Epidermal melanocyte (primary cell): ENCODE measurements around the gene ZC3H18.

Source experiments
- DNase-seq: peaks from one replicate; pipeline ENCODE4 v3.0.0; 2011; ENCODE audit warnings: low spot score; ENCODE audit not compliant: insufficient read length

ZC3H18 gene

GRCh38 chr16:88549671-88550245 is 20.4 kb upstream of the ZC3H18 start:
- DNase-seq, result no peak

GRCh38 chr16:88550246-88550661 is 19.9 kb upstream of the ZC3H18 start:
- DNase-seq, result no peak

GRCh38 chr16:88552166-88552565 is 18.0 kb upstream of the ZC3H18 start:
- no peak for DNase-seq

- no peak for DNase-seq
These were observed 17.4 kb upstream of the ZC3H18 start for GRCh38 chr16:88552815-88553214.

GRCh38 chr16:88553739-88554138 is 16.5 kb upstream of the ZC3H18 start:
- no peak for DNase-seq

- no peak for DNase-seq
These were observed 15.4 kb upstream of the ZC3H18 start for GRCh38 chr16:88554711-88555264.

GRCh38 chr16:88556294-88556988 is 13.8 kb upstream of the ZC3H18 start:
- no peak for DNase-seq

- peak; percentile 65 for DNase-seq
These were observed 11.5 kb upstream of the ZC3H18 start for GRCh38 chr16:88558457-88559442.

GRCh38 chr16:88560714-88561484 is 9.3 kb upstream of the ZC3H18 start:
- DNase-seq, result no peak

- DNase-seq, result peak; percentile 75
These were observed 8.5 kb upstream of the ZC3H18 start for GRCh38 chr16:88561485-88562359.

GRCh38 chr16:88566158-88566557 is 4.0 kb upstream of the ZC3H18 start:
- DNase-seq, result no peak

GRCh38 chr16:88568710-88569613 is 1.2 kb upstream of the ZC3H18 start:
- no peak for DNase-seq

- DNase-seq, result no peak
These were observed 604 bp upstream of the ZC3H18 start for GRCh38 chr16:88569614-88569984.

- no peak for DNase-seq
These were observed 489 bp downstream of the ZC3H18 start for GRCh38 chr16:88570691-88571092.

GRCh38 chr16:88575251-88575650 is 5.0 kb downstream of the ZC3H18 start:
- no peak for DNase-seq

- DNase-seq, result no peak
These were observed 6.1 kb downstream of the ZC3H18 start for GRCh38 chr16:88576307-88576706.

GRCh38 chr16:88577166-88577565 is 7.0 kb downstream of the ZC3H18 start:
- no peak for DNase-seq

- DNase-seq, result no peak
These were observed 8.5 kb downstream of the ZC3H18 start for GRCh38 chr16:88578446-88579313.
